Testis (tissue), 2 donors: ENCODE data around the gene MKS1.

Experiments used
- CTCF ChIP-seq, 3 experiments: fragments of 450-650 bp in 2 of 3; fragments of 200-600 bp in 1 of 3; sonication (generic) in 1 of 3; IDR thresholded peaks; one replicate each; pipeline ENCODE4 v1.5.1; 2016 to 2019; ENCODE audit warnings: antibody characterized with exemption in 3 of 3, mild to moderate bottlenecking in 2 of 3, moderate library complexity in 1 of 3
- POLR2A ChIP-seq: fragments of 450-650 bp; IDR thresholded peaks from one replicate; pipeline ENCODE4 v1.6.1; 2017; ENCODE audit warnings: antibody characterized with exemption, mild to moderate bottlenecking, moderate library complexity

DNA sequence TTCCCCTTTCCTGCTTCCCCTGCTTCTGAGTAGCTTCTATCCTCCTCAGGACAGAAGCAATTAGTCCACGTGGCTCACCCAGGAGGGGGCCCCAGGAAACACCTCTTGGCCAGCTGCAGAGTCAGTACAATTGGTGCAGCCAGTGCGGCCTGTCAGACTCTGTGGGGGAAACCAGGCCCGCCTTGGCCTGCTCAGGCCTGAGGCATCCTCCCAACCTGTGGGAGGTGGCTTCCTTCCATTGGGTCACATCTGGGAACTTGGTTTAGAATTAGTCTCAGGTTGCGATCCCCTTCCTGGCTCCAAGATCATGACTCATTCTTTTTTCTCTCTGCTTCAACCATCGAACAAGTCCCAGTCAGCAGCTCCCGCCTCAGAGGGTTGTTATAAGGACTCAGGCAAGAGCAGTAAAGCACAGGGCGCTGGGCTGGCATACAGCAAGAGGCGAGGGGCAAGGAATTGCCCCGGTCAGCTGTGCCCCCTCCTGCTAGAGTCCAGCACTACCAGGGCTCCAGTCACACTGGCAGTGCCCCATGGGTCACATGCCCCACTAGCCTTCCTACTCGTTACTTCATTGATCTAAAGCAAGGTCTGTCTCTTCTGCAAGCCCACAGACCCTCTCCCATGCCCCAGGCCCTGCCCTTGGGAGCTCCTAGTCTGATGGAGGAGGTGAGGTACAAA, 34.6 kb downstream of the MKS1 start:
- TF ChIP-seq CTCF (IDR thresholded peaks at IDR 0.05) (no peak), POLR2A (no peak)
